Tibial nerve (tissue), 3 donors: ENCODE data around the gene PGBD1.

Experiments used
- CTCF ChIP-seq, 5 experiments: fragments of 200-600 bp in 3 of 5; fragments of 450-650 bp in 2 of 5; sonication (generic) in 3 of 5; IDR thresholded peaks; one replicate each; pipeline ENCODE4 v1.5.1; 2016 to 2019; ENCODE audit warnings: antibody characterized with exemption in 5 of 5, mild to moderate bottlenecking in 3 of 5, moderate library complexity in 2 of 5
- POLR2A ChIP-seq, 2 donors: fragments of 450-650 bp; IDR thresholded peaks; one replicate each; pipeline ENCODE4 v1.6.1; 2017; ENCODE audit warnings: antibody characterized with exemption in 2 of 2, mild to moderate bottlenecking in 2 of 2, moderate library complexity in 2 of 2

GRCh38 chr6:28245206-28245941 lies 36.0 kb upstream of the PGBD1 start:
- TF ChIP-seq CTCF (IDR thresholded peaks at IDR 0.05) (no peak), POLR2A (IDR thresholded peaks at IDR 0.05) (no peak)
